Suppressor macrophage (primary cell): ENCODE measurements around the gene EXOC6.

Experiments
- DNase-seq, 4 experiments: peaks; one replicate each; pipeline ENCODE4 v3.0.0-alpha.2; 2020 to 2022
- total RNA-seq, 17 experiments: gene quantifications; one replicate each; lab custom pipeline; 2026; ENCODE audit warnings: mixed read lengths in 6 of 17, inconsistent platforms in 3 of 17; lab: John Stamatoyannopoulos, UW

The EXOC6 gene, protein sequence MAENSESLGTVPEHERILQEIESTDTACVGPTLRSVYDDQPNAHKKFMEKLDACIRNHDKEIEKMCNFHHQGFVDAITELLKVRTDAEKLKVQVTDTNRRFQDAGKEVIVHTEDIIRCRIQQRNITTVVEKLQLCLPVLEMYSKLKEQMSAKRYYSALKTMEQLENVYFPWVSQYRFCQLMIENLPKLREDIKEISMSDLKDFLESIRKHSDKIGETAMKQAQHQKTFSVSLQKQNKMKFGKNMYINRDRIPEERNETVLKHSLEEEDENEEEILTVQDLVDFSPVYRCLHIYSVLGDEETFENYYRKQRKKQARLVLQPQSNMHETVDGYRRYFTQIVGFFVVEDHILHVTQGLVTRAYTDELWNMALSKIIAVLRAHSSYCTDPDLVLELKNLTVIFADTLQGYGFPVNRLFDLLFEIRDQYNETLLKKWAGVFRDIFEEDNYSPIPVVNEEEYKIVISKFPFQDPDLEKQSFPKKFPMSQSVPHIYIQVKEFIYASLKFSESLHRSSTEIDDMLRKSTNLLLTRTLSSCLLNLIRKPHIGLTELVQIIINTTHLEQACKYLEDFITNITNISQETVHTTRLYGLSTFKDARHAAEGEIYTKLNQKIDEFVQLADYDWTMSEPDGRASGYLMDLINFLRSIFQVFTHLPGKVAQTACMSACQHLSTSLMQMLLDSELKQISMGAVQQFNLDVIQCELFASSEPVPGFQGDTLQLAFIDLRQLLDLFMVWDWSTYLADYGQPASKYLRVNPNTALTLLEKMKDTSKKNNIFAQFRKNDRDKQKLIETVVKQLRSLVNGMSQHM
- total RNA-seq: 13.9 to 78.4 (median 44.6) reads per million in 17 experiments

DNA sequence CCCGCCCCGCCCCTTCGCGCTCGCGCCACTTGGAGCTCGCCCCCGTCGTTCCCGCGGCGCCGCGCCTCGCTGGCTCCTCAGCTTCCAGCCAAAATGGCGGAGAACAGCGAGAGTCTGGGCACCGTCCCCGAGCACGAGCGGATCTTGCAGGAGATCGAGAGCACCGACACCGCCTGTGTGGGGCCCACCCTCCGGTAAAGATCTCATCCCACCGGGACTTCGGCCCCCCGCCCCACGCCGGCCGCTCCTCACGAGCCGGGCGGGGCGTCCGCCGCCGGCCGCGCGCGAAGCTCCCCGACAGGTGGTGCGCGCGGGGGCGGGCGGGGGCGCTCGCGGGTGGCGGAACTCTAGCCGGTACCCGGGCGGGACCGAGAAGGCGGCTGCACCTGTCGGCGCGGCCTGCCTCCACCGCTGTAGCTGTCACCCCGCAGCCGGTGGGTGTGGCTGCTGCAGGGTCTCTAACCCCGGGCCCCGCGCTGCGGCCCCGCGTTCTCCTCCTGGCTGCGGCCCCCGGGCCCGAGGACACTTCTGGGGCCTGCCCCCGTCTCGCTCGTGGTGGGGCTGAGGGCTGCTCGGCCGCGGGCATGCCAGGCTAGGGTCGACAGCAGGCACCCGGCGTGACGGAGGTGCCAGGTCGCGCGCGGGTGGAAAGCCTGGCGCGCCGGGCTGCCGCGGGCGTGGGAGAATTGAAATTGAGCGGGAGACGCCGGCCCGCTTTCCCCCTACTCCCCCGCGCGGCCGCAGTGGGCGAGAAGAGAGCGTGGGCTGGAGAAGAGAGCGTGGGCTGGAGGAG lies at the start of gene EXOC6:
Gene EXOC6 (plus strand): TSS at position 80 of the 793 bp plus-strand sequence. CDS start 14 bp downstream, at position 94.
- DNase-seq: peak; percentile 79 to 96 (median 87)

DNA sequence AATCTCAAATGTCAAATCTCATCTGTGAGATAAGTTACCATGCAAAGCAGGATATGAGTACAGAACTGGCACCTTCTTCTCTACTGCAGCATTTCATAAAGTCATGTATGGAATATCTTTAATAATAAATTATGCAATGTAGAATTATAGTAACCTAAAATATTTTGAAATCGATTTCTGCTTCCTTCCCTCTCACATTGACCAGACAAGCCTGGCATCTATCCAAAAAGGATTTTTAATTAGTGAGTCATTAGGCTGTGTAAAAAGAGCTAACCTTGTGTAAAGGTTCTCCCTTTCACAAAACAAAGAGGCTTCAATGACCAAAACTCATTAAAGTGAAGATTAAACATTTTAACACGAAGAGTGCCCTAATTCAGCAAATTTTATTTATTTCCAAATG lies 48.8 kb upstream of the EXOC6 start:
- DNase-seq: peak in 2 of 4 experiments; percentile 13 to 18

DNA sequence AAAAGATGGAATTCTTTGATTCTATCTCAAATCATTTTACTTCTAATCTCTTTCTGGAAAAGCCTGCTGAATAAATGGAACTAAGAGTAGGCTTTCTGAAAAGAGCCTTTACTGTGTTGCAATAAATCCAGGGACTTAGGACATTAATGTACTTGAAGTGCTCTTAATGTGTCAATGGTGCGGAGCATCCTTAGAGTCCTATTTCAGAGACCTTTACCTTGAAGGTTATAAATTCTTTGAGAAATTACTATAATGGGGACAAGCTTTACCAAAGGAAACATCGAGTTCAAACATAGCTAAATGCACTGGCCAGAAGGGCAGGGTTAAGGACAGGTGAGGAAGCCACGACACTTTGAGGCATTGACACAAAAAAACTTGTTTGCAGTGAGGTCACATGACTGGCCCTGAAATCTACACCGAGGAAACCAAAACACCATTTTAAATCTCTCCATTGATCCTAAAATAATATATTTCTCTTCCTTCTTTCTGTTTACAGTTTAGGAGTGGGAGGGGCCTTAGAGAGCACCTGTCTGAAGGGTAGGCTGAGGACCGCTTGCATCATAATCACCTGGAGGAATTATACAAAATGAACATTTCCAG lies 48.1 kb upstream of the EXOC6 start:
- no peak for DNase-seq

DNA sequence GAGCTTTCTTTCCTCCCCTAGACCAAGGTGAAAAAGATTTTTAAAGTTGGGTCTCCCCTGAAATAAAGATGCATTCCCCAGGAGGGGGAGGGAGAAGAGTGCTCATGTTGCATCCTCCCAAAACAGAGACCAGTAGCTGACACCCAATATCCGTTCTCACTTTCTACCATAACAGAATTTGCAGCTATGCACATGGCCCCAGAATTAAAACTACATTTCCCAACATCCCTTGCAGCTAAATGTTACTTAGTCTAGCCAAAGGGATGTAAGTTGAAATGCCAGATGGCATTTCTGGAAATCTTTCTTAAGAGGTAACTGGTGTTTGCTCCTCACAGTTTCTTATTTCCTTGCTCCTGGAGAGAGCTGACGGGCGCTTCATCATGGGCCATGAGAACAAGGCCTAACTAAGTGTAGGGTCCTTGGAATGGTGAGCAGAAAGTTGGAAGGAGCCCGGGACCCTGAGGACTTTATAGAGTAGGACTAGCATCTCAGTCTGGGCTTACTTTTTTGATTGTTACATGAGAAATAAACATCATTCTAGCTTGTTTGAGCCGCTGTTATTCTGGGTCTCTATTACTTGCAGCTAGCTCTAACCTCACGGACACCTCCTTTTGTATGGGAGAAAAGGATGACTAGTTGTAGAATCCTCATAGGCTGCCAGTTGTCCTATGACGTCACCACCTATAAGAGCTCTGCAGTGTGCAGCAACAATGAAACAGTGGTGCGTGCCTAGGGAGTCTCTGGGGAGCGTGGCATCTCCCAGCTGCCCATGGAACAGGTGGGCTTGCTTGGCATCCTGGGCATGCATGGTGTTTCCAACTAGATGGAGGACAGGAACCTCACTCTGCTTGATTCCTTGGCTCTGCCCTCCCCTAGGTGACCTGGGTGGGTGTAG lies 46.1 kb upstream of the EXOC6 start:
- peak in 1 of 4 experiments; percentile 7 for DNase-seq

DNA sequence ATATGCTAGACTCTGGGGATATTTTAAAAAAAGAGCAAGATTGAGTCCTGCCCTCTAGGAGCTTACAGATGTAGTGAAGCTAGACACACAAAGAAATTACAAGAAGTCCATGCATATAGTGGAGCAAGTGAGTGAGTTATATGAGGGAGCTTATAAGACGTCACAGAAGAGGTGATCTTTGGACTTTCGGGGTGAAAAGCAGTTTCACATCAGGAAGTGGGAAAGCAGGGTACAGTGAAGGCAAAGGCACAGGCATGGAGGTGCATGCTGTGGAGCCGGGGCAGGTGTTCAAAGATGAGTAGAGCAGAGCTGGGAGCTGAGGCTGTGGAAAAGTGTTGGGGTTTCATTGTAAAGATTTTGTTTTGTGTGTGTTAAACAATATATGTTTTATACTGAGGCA lies 38.5 kb upstream of the EXOC6 start:
- no peak for DNase-seq

DNA sequence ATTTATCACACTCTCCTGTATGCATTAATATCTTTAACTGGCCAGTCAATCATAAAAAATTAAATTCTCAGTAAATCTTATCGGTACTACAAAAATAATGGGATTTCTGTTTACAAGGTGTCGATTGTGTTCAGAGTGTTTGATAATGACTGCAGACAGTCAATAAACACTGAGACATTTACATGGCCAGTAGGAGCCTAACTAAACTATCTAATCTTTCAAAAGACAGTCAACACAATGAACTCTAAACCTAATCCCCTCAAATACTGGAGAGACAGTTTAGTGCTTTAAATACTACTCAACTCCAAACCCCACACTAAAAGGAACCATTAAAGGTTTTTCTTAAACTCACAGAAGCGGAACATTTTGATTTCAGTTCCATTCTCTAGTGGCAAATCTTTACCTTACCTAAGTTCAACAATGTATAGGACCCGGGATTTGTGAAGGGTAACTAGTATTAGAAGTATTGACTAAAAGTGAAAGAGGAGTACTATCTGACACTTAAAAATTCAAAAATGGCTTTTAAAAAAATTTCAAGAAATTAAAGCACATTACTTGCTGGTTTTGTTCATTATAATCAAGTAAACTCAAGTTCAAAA lies 37.3 kb upstream of the EXOC6 start:
- no peak for DNase-seq

DNA sequence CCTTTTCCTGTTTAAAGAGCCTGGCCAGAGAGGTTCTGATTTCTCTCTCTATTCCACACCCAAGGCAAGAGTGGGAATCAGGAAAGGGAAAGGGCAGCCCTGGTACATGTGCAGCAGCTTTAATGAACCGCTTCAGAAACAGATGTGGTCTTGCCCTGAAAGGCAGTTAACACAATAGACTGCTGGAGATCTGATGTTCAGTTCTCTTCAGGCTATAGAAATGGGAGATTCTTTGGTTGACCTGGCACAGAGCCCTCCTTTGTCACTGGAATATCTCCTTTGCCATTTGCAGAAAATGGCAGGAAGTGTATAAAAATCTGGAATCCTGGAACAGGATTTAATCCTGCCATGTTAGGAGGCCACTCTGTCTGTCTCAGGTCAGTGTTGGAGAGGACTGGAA lies 36.3 kb upstream of the EXOC6 start:
- no peak for DNase-seq

DNA sequence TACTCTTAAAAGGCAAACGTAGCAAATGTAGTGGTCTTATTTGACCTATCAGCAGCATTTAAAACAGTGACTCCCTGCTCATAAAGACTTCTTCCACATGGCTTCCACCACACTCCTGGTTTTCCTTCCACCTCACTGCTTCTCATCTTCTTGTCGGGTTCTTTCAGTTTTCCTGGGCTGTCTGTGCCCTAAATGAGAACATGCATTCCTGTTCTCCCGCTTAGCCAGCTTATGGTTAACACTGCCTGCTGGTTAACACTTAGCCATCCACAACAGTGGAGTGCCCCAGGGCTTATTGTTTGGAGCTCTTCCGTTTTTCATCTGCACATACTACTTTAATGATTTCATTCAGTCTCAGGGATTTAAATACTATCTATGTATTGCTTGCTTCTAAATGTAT lies 34.3 kb upstream of the EXOC6 start:
- DNase-seq: no peak

DNA sequence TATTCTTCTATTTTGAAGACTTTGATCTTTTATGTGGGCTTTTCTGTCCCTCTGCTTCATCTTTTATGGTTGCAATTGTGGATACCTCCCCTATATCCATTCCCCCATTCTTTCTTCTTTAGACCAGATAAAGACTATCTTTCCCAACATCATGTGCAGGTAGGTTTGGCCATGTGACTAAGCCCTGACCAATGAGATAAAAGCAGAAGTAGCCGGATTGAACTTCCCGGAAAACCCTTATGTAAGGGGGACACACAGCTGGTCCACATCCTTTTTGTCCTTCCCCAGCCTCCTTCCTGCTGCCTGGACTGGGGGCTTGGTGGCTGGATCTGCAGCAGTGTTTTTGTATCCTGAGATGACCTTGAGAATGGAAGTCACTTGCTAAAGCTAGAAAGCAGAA lies 33.5 kb upstream of the EXOC6 start:
- no peak for DNase-seq

DNA sequence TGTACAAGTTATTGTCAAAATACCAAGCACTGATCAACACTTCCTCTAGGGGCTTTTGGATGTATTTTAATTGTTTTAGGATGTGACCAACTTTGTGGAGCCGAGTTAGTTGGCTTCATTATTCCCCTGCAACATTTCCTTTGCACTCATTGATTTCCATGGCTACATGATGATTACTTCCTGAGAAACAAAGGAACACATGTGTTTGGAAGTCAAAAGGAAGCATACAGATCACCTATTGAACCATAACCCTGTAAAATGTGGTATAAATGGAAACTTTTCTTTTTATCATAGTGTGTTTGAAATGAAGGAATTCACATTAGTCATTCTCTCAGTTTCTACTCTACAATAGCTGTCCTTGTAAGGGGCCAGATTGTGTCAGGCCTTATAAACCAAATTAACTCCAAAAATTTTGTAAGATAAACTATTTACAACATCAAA lies 32.2 kb upstream of the EXOC6 start:
- DNase-seq: no peak

DNA sequence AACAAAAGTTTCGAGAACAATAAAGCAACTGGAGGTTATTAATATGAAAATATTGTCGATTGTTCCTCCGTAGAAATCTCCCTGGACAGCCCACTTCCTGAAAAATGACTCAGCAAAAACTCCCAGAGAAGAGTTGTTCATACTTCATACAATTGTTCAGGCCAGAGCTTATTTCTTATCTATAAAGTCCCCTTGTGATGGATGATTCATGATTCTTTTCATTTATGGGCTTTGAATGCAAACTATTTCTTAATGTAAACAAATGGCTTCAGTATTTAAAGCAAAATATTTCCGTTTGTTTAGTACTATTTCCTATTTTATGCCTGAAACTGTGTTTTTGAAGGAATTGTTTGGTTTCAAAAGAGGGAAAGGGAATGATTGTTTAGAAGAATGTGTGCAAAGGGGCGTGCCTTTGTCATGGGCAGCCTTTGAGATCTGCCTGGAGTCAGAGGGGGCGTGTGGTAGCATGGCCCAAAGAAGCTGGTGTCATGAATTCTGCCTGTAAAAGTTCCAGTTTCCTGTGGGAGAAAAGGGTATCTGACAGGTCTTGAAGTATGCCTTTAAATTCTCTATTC lies 26.2 kb upstream of the EXOC6 start:
- peak; percentile 18 to 72 (median 54) for DNase-seq

DNA sequence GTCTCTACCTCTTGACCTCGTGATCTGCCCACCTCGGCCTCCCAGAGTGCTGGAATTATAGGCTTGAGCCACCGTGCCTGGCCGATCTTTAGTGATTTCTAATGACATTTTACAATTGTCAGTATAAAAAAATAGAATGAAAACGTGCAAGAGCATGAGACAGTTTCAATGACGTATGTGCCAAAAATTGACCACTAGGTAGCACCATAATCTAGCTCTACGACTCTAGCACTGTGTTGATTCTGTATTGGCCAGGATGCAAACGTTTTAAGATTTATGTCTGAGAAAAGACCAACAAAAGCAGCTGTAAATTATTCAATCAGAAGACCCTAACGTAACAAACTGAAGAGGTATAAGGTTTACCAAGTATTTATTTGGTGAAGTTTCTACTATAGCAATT lies 25.4 kb upstream of the EXOC6 start:
- peak; percentile 6 to 53 (median 29) for DNase-seq

DNA sequence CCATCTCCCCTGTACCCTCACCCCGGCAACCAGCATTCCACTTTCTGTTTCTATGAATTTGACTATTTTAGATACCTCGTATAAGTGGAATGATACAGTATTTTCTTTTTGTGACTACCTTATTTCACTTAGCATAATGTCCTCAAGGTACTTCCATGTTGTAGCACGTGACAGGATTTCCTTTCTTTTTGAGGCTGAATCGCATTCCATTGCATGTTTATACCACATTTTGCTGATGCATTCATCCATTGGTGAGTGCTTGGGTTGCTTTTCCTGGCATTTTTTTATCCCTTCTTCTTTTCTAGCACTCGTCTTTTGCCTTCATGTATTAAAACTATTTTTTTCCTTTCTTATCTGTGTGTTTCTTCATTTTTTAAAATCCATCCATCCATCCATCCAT lies 22.3 kb upstream of the EXOC6 start:
- DNase-seq: no peak

DNA sequence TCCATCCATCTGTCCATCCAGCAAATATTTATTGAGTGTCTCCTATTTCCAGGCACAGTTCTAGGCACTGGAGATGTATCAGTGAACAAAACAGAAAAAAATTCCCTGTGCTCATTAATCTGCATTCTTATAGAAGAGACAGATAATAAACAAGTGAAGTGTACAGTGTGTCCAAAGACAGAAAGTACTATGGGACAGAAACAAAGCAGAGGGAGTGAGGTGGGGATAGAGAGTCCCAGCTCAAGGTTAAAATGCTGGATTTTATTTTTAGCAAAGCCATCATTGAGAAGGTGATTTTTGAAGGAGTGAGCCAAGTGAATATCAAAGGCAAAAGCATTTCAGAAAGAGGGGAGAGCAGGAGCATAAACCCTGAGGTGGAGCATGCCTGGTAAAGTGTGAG lies 21.8 kb upstream of the EXOC6 start:
- no peak for DNase-seq

DNA sequence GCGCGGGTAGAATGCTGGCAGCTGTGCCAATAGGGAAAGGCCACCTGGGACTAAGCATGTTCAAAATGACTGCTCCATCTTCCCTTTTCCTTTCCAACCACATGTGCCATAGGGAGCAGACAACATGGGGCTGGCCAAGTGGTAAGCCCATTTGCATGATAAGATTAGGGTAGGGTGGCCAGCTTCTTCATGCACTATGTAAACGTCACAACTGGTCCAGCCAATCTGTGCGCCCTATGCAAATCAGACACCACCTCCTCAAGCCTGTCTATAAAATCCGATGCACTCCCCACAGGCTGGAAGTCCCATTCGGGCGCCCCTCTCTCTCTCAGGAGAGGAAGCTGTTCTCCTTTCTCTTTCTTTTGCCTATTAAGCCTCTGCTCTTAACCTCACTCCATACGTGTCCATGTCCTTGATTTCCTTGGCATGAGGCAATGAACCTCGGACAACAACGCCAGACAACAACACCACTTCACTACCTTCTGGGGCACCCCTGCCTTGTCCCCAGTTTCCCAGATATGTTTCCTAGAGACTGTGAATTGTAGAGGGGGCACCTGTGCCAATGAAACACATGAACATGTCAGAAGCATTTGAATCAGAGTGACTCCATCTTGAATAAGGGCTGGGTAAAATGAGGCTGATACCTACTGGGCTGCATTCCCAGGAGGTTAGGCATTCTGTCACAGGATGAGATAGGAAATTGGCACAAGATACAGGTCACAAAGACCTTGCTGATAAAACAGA lies 19.1 kb upstream of the EXOC6 start:
- DNase-seq: no peak

DNA sequence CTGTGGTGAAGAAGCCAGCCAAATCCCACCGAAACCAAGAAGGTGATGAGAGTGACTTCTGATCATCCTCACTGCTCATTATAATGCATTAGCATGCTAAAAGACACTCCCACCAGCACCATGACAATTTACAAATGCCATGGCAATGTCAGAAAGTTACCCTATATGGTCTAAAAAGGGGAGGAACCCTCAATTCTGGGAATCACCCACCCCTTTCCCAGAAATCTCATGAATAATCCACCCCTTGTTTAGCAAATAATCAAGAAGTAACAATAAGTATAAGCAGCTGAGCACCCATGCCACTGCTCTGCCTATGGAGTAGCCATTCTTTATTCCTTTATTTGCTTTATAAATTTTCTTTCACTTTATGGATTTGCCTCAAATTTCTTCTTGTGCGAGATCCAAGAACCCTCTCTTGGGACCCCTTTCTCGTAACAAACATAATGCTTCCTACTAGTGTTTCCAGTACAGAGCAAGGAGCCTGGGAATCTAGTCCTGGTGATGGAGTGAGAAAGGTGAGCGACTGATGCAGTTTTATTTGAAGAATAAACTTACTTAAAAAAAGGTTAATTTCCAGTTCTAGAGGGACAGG lies 18.4 kb upstream of the EXOC6 start:
- no peak for DNase-seq

DNA sequence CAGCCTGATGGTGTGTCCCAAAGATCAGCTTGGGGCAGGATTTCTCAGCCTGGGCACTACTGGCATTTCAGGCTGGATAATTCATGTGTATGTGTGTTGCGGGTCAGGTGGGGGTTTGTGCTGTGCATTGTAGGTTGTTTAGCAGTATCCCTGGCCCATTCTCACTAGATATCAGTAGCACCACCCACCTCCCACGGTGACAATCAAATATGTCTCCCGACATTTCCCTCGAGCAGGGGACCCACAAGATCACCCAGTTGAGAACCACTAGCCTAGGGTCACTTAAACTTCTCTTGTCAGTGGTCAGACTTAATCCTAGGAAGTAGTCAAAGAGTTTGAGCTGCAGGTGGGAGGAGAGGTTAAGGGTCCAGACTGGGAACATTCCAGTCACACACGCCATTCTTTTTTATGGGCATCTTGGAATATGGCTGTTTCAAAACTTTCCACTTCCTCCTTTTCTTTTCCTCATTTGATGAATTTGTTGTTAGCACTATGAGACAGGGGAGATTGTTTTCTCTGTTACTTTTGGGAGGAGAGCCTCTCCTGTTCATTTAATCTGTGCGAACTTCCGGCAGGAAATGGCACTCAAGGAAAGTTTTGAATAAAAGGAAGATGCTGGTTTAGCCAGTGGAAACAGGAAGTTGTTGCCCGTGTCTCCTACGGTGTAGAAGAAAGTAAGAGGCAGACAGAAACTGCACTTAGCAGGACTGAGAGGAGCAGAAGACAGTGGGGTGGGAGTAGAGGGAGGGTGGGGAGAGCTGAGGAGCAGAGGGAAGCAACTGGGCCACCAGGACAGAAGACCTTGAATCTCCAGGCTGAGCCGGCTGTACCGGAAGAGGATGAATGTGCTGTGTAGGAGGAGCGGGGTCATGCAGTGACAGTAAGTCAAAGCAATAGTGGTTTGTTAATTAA lies 17.6 kb upstream of the EXOC6 start:
- peak; percentile 60 to 75 (median 64) for DNase-seq

DNA sequence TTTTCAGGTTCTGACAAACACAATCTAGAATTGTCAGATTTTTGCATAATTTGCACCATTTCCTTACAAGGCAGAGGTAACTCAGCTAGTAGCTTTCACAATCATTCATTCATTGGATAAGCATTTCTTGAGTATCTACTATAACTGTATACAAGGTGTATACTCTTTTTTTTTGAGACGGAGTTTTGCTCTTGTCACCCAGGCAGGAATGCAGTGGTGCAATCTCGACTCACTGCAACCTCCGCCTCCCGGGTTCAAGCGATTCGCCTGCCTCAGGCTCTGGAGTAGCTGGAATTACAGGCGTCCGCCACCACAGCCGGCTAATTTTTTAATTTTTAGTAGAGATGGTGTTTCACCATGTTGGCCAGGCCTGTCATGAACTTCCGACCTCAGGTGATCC lies 16.2 kb upstream of the EXOC6 start:
- no peak for DNase-seq
